ENCODE data around the gene PRMT5.

PRMT5 gene

DNA sequence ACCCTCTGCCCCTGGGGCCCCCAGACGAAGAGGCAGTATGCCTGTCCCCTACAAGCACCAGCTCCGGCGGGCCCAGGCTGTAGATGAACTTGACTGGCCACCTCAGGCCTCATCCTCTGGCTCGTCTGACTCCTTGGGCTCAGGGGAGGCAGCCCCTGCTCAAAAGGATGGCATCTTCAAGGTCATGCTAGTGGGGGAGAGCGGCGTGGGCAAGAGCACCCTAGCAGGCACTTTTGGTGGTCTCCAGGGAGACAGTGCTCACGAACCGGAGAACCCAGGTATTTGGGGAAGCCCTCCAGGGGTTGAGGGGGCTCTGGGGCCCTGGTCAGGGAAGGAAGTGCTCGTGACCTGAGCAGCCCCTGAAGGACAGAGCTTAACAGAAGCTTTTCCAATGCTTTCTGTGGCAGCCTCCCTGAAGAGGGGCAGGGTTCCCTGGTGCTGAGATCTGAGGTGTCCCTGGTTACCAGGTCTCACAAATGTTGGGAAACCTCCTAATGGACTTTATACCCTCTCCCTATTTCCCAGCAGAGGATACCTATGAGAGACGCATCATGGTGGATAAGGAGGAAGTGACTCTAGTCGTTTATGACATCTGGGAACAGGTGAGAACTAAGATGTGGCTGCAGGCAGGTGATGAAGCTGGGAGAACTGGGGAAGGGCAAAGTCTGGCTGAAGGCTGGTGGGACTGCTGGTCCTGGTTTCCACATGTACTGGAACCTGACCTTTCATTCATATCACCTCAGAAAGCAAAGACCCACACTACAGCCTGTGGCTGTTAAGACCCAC is 44.2 kb downstream of the PRMT5 start:
- H3K4me3 ChIP-seq (ENCODE audit: low read depth, low read length), result no peak overlapping the region
- no peak for DNase-seq (ENCODE audit: low read depth)
- TF ChIP-seq, protein P1, sequence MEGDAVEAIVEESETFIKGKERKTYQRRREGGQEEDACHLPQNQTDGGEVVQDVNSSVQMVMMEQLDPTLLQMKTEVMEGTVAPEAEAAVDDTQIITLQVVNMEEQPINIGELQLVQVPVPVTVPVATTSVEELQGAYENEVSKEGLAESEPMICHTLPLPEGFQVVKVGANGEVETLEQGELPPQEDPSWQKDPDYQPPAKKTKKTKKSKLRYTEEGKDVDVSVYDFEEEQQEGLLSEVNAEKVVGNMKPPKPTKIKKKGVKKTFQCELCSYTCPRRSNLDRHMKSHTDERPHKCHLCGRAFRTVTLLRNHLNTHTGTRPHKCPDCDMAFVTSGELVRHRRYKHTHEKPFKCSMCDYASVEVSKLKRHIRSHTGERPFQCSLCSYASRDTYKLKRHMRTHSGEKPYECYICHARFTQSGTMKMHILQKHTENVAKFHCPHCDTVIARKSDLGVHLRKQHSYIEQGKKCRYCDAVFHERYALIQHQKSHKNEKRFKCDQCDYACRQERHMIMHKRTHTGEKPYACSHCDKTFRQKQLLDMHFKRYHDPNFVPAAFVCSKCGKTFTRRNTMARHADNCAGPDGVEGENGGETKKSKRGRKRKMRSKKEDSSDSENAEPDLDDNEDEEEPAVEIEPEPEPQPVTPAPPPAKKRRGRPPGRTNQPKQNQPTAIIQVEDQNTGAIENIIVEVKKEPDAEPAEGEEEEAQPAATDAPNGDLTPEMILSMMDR (IDR thresholded peaks at IDR 0.05; ENCODE audit: insufficient read depth, low read depth, low read length, missing control alignments), result no peak

GRCh38 chr14:22884076-22884737 is 45.0 kb downstream of the PRMT5 start:
- no peak for DNase-seq (ENCODE audit: low read depth)

DNA sequence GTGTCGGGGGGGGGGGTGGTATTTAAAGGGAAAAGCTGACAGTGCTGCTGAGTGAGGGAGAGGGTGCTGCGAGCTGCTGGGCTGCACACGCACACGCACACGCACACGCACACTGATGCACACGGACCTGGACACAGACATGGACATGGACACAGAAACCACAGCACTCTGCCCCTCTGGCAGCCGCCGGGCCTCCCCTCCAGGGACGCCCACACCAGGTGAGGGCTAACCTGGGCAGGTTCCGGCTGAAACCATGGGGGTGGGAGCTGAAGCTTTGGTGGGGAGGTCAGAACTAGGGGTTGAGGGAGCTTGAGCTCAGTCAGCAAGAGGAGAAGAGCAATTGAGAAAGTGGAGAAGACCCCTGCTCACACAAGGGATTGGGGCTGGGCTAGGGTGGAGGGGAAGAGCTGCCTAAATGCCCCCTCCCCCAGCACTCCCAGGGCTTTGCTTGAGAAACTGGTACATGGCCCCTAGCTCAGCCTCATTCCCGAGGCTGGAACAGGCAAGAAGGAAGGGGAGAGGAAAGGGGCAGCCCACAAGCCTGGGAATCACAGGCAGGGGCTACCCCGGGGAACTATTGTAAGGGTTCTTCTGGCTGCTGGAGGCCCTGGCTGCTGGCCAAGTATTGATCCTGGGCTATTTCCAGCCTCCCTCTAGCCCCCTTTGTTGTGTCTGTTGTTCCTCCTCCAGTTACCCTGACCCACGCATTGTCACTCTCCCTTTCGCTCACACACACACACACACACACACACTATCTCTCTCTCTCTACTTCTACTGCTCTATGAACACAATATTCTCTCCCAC is 45.8 kb downstream of the PRMT5 start, which contains the start of gene REM2:
REM2 (plus strand) TSS at position 50 of the 804 bp plus-strand sequence; CDS start at position 116, 66 bp downstream.
- no peak for DNase-seq (ENCODE audit: low read depth)
- H3K4me3 ChIP-seq (ENCODE audit: low read depth, low read length), result no peak within 1 kb of the TSS
- TF ChIP-seq, protein P1 (IDR thresholded peaks at IDR 0.05; ENCODE audit: insufficient read depth, low read depth, low read length, missing control alignments), result no peak

More at GRCh38 chr14:22884076-22884737, 45.0 kb downstream of the PRMT5 start:
- no peak overlapping the region for H3K4me3 ChIP-seq (ENCODE audit: low read depth, low read length)
- TF ChIP-seq, protein P1 (IDR thresholded peaks at IDR 0.05; ENCODE audit: insufficient read depth, low read depth, low read length, missing control alignments), result no peak

DNA sequence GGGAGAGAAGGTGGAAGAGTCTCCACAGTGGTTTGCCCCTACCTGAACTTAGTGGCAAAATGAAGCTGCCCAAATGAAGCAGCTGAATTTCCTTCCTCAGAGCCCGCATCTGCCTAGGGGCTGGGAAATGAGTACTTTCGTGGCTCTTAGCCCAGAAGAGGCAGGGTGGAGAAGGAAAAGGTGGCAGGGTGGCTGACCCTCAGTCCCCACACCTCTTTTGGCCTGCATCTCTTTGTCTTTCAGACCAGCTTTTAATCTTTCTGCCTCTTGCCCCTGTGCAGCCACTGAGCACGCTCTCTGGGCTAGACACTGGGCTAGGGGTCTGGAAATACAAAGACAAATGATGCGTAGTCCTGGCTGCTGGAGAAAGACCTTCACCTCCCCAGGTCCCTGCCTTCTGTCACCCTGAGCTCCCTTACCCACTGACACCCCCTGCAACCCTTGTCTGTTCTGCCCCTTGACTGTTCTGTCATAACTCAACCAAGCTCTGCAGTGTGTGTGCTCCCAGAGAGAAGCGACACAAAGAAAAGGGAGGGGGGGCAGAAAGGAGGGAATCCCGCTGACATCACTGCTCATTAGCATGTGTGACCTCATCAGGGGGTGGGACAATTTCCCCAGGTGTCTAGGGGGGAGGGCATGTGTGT is 46.5 kb downstream of the PRMT5 start:
- DNase-seq (ENCODE audit: low read depth), result no peak
- TF ChIP-seq, protein P1 (IDR thresholded peaks at IDR 0.05; ENCODE audit: insufficient read depth, low read depth, low read length, missing control alignments), result no peak
- no peak overlapping the region for H3K4me3 ChIP-seq (ENCODE audit: low read depth, low read length)

DNA sequence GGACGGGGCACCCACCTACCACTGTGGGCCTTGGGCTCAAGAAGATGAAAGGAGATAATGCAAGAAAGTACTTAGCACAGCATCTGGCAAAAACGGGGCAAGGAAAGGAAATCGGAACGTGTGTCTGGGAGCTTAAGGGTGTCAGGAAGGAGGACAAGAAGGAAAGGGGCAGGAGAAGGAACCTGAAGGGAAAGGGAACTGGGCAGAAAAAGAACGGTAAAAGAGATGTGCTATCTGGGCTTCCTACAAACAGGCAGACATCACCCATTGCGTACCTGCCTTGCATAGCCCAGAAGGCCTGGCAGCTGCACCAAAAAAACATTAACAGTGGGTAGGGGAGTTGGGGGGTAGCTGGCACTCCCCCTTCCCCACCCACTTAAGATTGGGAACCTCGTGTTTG is 47.1 kb downstream of the PRMT5 start:
- TF ChIP-seq, protein P1 (IDR thresholded peaks at IDR 0.05; ENCODE audit: insufficient read depth, low read depth, low read length, missing control alignments), result no peak
- no peak overlapping the region for H3K4me3 ChIP-seq (ENCODE audit: low read depth, low read length)
- no peak for DNase-seq (ENCODE audit: low read depth)
